B cell (primary cell): ENCODE measurements around the gene NAT14. TPM values are rescaled to one million over a fixed set of nuclear protein-coding genes. Genes with fewer than 3 reads are reported as not detected.

ENCODE experiments used
- ATAC-seq: fragments of 200-7000 bp; cut with Tn5 transposase; one replicate; pipeline ENCODE4 v1.10.0; 2021; ENCODE audit warnings: low read depth, mild to moderate bottlenecking, moderate number of reproducible peaks, moderate library complexity
- CTCF ChIA-PET: fragments of 350-600 bp; sonication (Branson Sonifier 250); formaldehyde crosslinking; loops from one replicate; lab custom pipeline; 2021; ENCODE audit warnings: antibody characterized with exemption, inconsistent platforms; lab: Charles Lee
- POLR2A ChIA-PET: fragments of 350-600 bp; sonication (Branson Sonifier 250); formaldehyde crosslinking; loops from one replicate; lab custom pipeline; 2021; ENCODE audit warnings: antibody characterized with exemption; lab: Charles Lee
- DNase-seq: peaks from one replicate; pipeline ENCODE4 v3.0.0; 2013
- H2AFZ ChIP-seq: 2 replicates; pipeline ENCODE4 v1.6.1; 2012; ENCODE audit warnings: mild to moderate bottlenecking, low read depth, low read length; ENCODE audit not compliant: insufficient read depth, poor library complexity, severe bottlenecking
- H3K27ac ChIP-seq, 2 donors: 1 replicate in 1 of 2; 2 replicates in 1 of 2; pipeline ENCODE4 v1.5.1; 2012 to 2013; ENCODE audit warnings: low read length in 2 of 2, mild to moderate bottlenecking in 2 of 2, moderate library complexity in 1 of 2
- H3K27me3 ChIP-seq, 4 experiments: fragments of 200-600 bp in 1 of 4; sonication (generic) in 1 of 4; replicated peaks in 1 of 4; 1 replicate in 2 of 4; 2 replicates in 2 of 4; pipeline versions ENCODE4 v1.6.1 to v1.7.0; 2013 to 2016; ENCODE audit warnings: low read length in 3 of 4, mild to moderate bottlenecking in 2 of 4, mixed read lengths in 1 of 4, moderate library complexity in 1 of 4; ENCODE audit not compliant: insufficient read depth in 4 of 4, control insufficient read depth in 3 of 4; ENCODE audit errors: control extremely low read depth in 1 of 4
- H3K36me3 ChIP-seq, 2 experiments: replicated peaks in 1 of 2; 1 replicate in 1 of 2; 2 replicates in 1 of 2; pipeline versions ENCODE4 v1.6.1 to v1.7.1; 2013; ENCODE audit warnings: low read length in 1 of 2; ENCODE audit not compliant: insufficient read depth in 2 of 2, control insufficient read depth in 1 of 2; ENCODE audit errors: control extremely low read depth in 1 of 2, extremely low read depth in 1 of 2
- H3K4me1 ChIP-seq, 2 donors: fragments of 200-600 bp in 1 of 2; sonication (generic) in 1 of 2; 1 replicate in 1 of 2; 2 replicates in 1 of 2; pipeline versions ENCODE4 v1.5.1 to v1.6.1; 2013 to 2017; ENCODE audit warnings: low read length in 2 of 2; ENCODE audit not compliant: control insufficient read depth in 2 of 2, insufficient read depth in 2 of 2
- H3K4me2 ChIP-seq: replicated peaks from 2 replicates; pipeline ENCODE3; 2012; ENCODE audit warnings: mild to moderate bottlenecking, low read depth, low read length; ENCODE audit not compliant: poor library complexity, severe bottlenecking
- H3K4me3 ChIP-seq, 5 experiments: fragments of 200-600 bp in 1 of 5; sonication (generic) in 1 of 5; 1 replicate in 3 of 5; 2 replicates in 2 of 5; pipeline versions ENCODE4 v1.5.1 to v1.7.0; 2011 to 2016; ENCODE audit warnings: low read length in 4 of 5, mild to moderate bottlenecking in 4 of 5, low read depth in 2 of 5, control low read depth in 1 of 5, moderate library complexity in 1 of 5; ENCODE audit not compliant: insufficient read depth in 1 of 5; ENCODE audit errors: control extremely low read depth in 1 of 5, extremely low read depth in 1 of 5
- H3K79me2 ChIP-seq: fragments of 200-600 bp; sonication (generic); one replicate; pipeline ENCODE4 v1.6.0; 2016; ENCODE audit warnings: low read length; ENCODE audit not compliant: control insufficient read depth, insufficient read depth
- H3K9ac ChIP-seq: fragments of 200-600 bp; sonication (generic); 2 replicates; pipeline ENCODE4 v1.6.1; 2017; ENCODE audit warnings: mild to moderate bottlenecking, low read length, moderate library complexity
- H3K9me3 ChIP-seq, 3 donors: one replicate each; pipeline versions ENCODE4 v1.6.1 to v1.7.1; 2013; ENCODE audit warnings: low read length in 2 of 3; ENCODE audit not compliant: control insufficient read depth in 2 of 3, insufficient read depth in 1 of 3; ENCODE audit errors: control extremely low read depth in 1 of 3
- H4K20me1 ChIP-seq: 2 replicates; pipeline ENCODE4 v1.6.0; 2012; ENCODE audit warnings: mild to moderate bottlenecking, low read length; ENCODE audit not compliant: insufficient read depth, control insufficient read depth, poor library complexity, severe bottlenecking
- H3K27ac Mint-ChIP-seq: one replicate; pipeline ENCODE4 v1.8.0; 2021; ENCODE audit warnings: mixed read lengths
- H3K27me3 Mint-ChIP-seq: one replicate; pipeline ENCODE4 v1.8.0; 2021; ENCODE audit warnings: mixed read lengths
- H3K4me1 Mint-ChIP-seq: one replicate; pipeline ENCODE4 v1.8.0; 2021; ENCODE audit warnings: mixed read lengths
- H3K4me3 Mint-ChIP-seq: one replicate; pipeline ENCODE4 v1.8.0; 2021; ENCODE audit warnings: mixed read lengths
- H3K9me3 Mint-ChIP-seq: one replicate; pipeline ENCODE4 v1.8.0; 2022; ENCODE audit warnings: mixed read lengths; ENCODE audit not compliant: insufficient read depth
- EZH2 ChIP-seq: IDR thresholded peaks from 2 replicates; pipeline ENCODE4 v1.6.1; 2012; ENCODE audit warnings: borderline replicate concordance, low read depth, mild to moderate bottlenecking, moderate library complexity, low read length; ENCODE audit not compliant: insufficient read depth, poor library complexity, severe bottlenecking
- WGBS: methylation state at CpG from one replicate; pipeline ENCODE4 v1.1.5; 2013; ENCODE audit warnings: missing lambda C conversion rate; ENCODE audit not compliant: insufficient coverage; 5-methylcytosine and 5-hydroxymethylcytosine counted together
- intact Hi-C: fragments of 100-400 bp; cut with micrococcal nuclease; formaldehyde crosslinking; loops from one replicate; pipeline ENCODE4 v1.10.0; 2022
- polyA plus RNA-seq: library from polyadenylated mRNA; depleted of rRNA; stranded (reverse); fragments of >200 nt; gene quantifications from 2 replicates; pipeline ENCODE4 v1.2.3, GENCODE V29; 2012
- total RNA-seq, 2 donors: library from RNA; stranded (reverse); fragments of 120-200 nt in 1 of 2; gene quantifications; 1 replicate in 1 of 2; 2 replicates in 1 of 2; pipeline versions ENCODE4 v1.2.3 to v1.2.4, GENCODE V29; 2013 to 2022
- TF ChIP-seq, protein P1 (sequence below): fragments of 200-600 bp; IDR thresholded peaks from one replicate; pipeline ENCODE4 v1.8.0; 2022; ENCODE audit warnings: antibody characterized with exemption, mild to moderate bottlenecking

Gene NAT14
- total and polyA plus RNA-seq, 2 donors (not counting 1 experiment from before 2014, with no cell fraction given), result 10.7 to 15.1 TPM

GRCh38 chr19:55441319-55441691 lies 43.7 kb upstream of the NAT14 start:
- ATAC-seq (peak; percentile 46), DNase-seq (peak; percentile 64)
- H3K27ac ChIP-seq, result no peak overlapping the region
- H3K9ac ChIP-seq, result no peak overlapping the region
- peak overlapping the region; percentile 62 for H3K4me2 ChIP-seq
- ChIA-PET POLR2A (interaction anchor here (0.6 kb wide), 1 partner anchor 10 kb away, joined by 5 read pairs; no protein-coding TSS in a partner anchor), CTCF (no interaction called here)
- H3K27me3 ChIP-seq, result peaks cover 0 to 83% (median 54%) of the 10 kb centered on the region in 4 experiments
- H3K79me2 ChIP-seq, result no peaks in the 10 kb centered on the region
- peaks cover 21 to 37% of the 10 kb centered on the region in 2 donors for H3K4me1 ChIP-seq
- intact Hi-C loops, result no loop called here
- H3K4me3 ChIP-seq, result peak overlapping the region in 1 of 5 experiments; percentile 22
- peak overlapping the region; percentile 50 for H3K4me3 Mint-ChIP-seq
- H3K36me3 ChIP-seq, result no peaks in the 10 kb centered on the region
- H3K9me3 ChIP-seq, result peaks cover 0 to 31% (median 0%) of the 10 kb centered on the region in 3 donors
- 3% methylated on average over 21 of the region's 21 CpGs for WGBS
- H2AFZ ChIP-seq, result peak overlapping the region; percentile 13
- no peaks in the 10 kb centered on the region for H4K20me1 ChIP-seq
- peak overlapping the region; percentile 10 for H3K27ac Mint-ChIP-seq
- TF ChIP-seq, protein P1, sequence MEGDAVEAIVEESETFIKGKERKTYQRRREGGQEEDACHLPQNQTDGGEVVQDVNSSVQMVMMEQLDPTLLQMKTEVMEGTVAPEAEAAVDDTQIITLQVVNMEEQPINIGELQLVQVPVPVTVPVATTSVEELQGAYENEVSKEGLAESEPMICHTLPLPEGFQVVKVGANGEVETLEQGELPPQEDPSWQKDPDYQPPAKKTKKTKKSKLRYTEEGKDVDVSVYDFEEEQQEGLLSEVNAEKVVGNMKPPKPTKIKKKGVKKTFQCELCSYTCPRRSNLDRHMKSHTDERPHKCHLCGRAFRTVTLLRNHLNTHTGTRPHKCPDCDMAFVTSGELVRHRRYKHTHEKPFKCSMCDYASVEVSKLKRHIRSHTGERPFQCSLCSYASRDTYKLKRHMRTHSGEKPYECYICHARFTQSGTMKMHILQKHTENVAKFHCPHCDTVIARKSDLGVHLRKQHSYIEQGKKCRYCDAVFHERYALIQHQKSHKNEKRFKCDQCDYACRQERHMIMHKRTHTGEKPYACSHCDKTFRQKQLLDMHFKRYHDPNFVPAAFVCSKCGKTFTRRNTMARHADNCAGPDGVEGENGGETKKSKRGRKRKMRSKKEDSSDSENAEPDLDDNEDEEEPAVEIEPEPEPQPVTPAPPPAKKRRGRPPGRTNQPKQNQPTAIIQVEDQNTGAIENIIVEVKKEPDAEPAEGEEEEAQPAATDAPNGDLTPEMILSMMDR, result no peak
- peak; percentile 57 for TF ChIP-seq EZH2
- H3K27me3 Mint-ChIP-seq, result peaks cover 74% of the 10 kb centered on the region
- H3K4me1 Mint-ChIP-seq, result peaks cover 20% of the 10 kb centered on the region
- H3K9me3 Mint-ChIP-seq, result no peaks in the 10 kb centered on the region

- ATAC-seq (peak; percentile 12), DNase-seq (no peak)
- Histone ChIP-seq H3K36me3 (no peaks in the 10 kb centered on the region), H3K79me2 (no peaks in the 10 kb centered on the region), H3K4me3 (peak overlapping the region in 2 of 5 experiments; percentile 9 to 22), H3K9me3 (peaks cover 0 to 31% (median 0%) of the 10 kb centered on the region in 3 donors), H3K9ac (no peak overlapping the region), H3K4me2 (peak overlapping the region; percentile 62), H2AFZ (peak overlapping the region; percentile 13), H3K27me3 (peaks cover 0 to 80% (median 51%) of the 10 kb centered on the region in 4 experiments), H3K4me1 (peaks cover 21 to 37% of the 10 kb centered on the region in 2 donors), H4K20me1 (no peaks in the 10 kb centered on the region), H3K27ac (no peak overlapping the region)
- TF ChIP-seq EZH2, result no peak
- TF ChIP-seq, protein P1, result no peak
- Mint-ChIP-seq H3K4me1 (peaks cover 20% of the 10 kb centered on the region), H3K27me3 (peaks cover 71% of the 10 kb centered on the region), H3K27ac (peak overlapping the region; percentile 10), H3K4me3 (peak overlapping the region; percentile 50), H3K9me3 (no peaks in the 10 kb centered on the region)
- 4% methylated on average over 36 of the region's 39 CpGs for WGBS
- ChIA-PET POLR2A (interaction anchor here (0.6 kb wide), 1 partner anchor 9 kb away, joined by 5 read pairs; no protein-coding TSS in a partner anchor), CTCF (no interaction called here)
- intact Hi-C loops, result no loop called here
These were observed 43.2 kb upstream of the NAT14 start for GRCh38 chr19:55441692-55442321.
